GM23338 (cell line): ENCODE results near the gene LMF1. TPM values are rescaled to one million over a fixed set of nuclear protein-coding genes. Genes with fewer than 3 reads are reported as not detected.

ENCODE experiments used
- ATAC-seq: fragments of 200-7000 bp; cut with Tn5 transposase; 3 replicates; pipeline ENCODE4 v1.9.1; 2020
- DNase-seq: peaks from one replicate; pipeline ENCODE4 v3.0.0-alpha.2; 2015; ENCODE audit warnings: low spot score
- H2AFZ ChIP-seq: fragments of 200-600 bp; sonication (generic); 2 replicates; pipeline ENCODE4 v1.8.0; 2016; ENCODE audit warnings: antibody characterized with exemption, mild to moderate bottlenecking, moderate library complexity
- H3F3A ChIP-seq: fragments of 200-600 bp; sonication (generic); replicated peaks from 2 replicates; pipeline ENCODE4 v1.8.0; 2017; ENCODE audit warnings: antibody characterized with exemption, mixed run types, low read depth
- H3K27ac ChIP-seq: fragments of 200-600 bp; sonication (generic); 2 replicates; pipeline ENCODE4 v1.6.1; 2016; ENCODE audit warnings: low read depth
- H3K27me3 ChIP-seq: fragments of 200-600 bp; sonication (generic); 2 replicates; pipeline ENCODE4 v1.8.0; 2016; ENCODE audit warnings: mild to moderate bottlenecking, mixed run types, moderate library complexity; ENCODE audit not compliant: insufficient read depth
- H3K36me3 ChIP-seq: fragments of 200-600 bp; sonication (generic); 2 replicates; pipeline ENCODE4 v1.8.0; 2016; ENCODE audit warnings: mild to moderate bottlenecking; ENCODE audit not compliant: insufficient read depth
- H3K4me1 ChIP-seq: fragments of 200-600 bp; sonication (generic); 2 replicates; pipeline ENCODE4 v1.8.0; 2016; ENCODE audit warnings: mild to moderate bottlenecking, moderate library complexity; ENCODE audit not compliant: insufficient read depth
- H3K4me2 ChIP-seq: fragments of 200-600 bp; sonication (generic); 2 replicates; pipeline ENCODE4 v1.7.1; 2017; ENCODE audit warnings: mixed run types
- H3K4me3 ChIP-seq: fragments of 200-600 bp; sonication (generic); 2 replicates; pipeline ENCODE4 v1.6.1; 2016; ENCODE audit warnings: mixed run types
- H3K79me2 ChIP-seq: fragments of 200-600 bp; sonication (generic); replicated peaks from 2 replicates; pipeline ENCODE4 v1.8.0; 2017; ENCODE audit warnings: mild to moderate bottlenecking; ENCODE audit not compliant: insufficient read depth
- H3K9me2 ChIP-seq: fragments of 200-600 bp; sonication (generic); 2 replicates; pipeline ENCODE4 v1.8.0; 2017; ENCODE audit not compliant: insufficient read depth
- H4K20me1 ChIP-seq: fragments of 200-600 bp; sonication (generic); replicated peaks from 2 replicates; pipeline ENCODE4 v1.8.0; 2017; ENCODE audit warnings: mild to moderate bottlenecking; ENCODE audit not compliant: insufficient read depth
- H3K27ac Mint-ChIP-seq: 2 replicates; pipeline ENCODE4 v1.8.0; 2020; ENCODE audit warnings: inconsistent platforms, mild to moderate bottlenecking, moderate library complexity, mixed read lengths
- H3K27me3 Mint-ChIP-seq: 3 replicates; pipeline ENCODE4 v1.8.0; 2022; ENCODE audit warnings: low read depth, mild to moderate bottlenecking, moderate library complexity, mixed read lengths, inconsistent platforms; ENCODE audit not compliant: insufficient read depth, poor library complexity
- H3K36me3 Mint-ChIP-seq: 3 replicates; pipeline ENCODE4 v1.8.0; 2021; ENCODE audit warnings: low read depth, mild to moderate bottlenecking, inconsistent platforms, moderate library complexity, mixed read lengths
- H3K4me1 Mint-ChIP-seq: 3 replicates; pipeline ENCODE4 v1.8.0; 2020; ENCODE audit warnings: mild to moderate bottlenecking, inconsistent platforms, mixed read lengths
- H3K4me3 Mint-ChIP-seq: 3 replicates; pipeline ENCODE4 v1.8.0; 2021; ENCODE audit warnings: moderate library complexity, mild to moderate bottlenecking, inconsistent platforms, mixed read lengths
- H3K9me3 Mint-ChIP-seq: 3 replicates; pipeline ENCODE4 v1.8.0; 2020; ENCODE audit warnings: moderate library complexity, mild to moderate bottlenecking, inconsistent platforms, mixed read lengths
- EZH2phosphoT487 ChIP-seq: fragments of 200-600 bp; sonication (generic); IDR thresholded peaks from one replicate; pipeline ENCODE4 v1.8.1; 2018; ENCODE audit warnings: antibody characterized with exemption; ENCODE audit not compliant: unreplicated experiment
- JUNB ChIP-seq: IDR thresholded peaks from one replicate; pipeline ENCODE4 v1.6.1; 2016; ENCODE audit warnings: antibody characterized with exemption; ENCODE audit not compliant: unreplicated experiment
- polyA plus RNA-seq: library from polyadenylated mRNA; unstranded; fragments of >200 nt; fragmentation: Nextera tagmentation; extraction: Ambion mirVana; gene quantifications from 2 replicates; pipeline ENCODE4 v1.2.1, GENCODE V29; 2016
- total RNA-seq: library from RNA; depleted of rRNA; stranded (reverse); fragments of >200 nt; shearing (Covaris generic); gene quantifications from 2 replicates; pipeline ENCODE4 v1.2.3, GENCODE V29; 2014
- TF ChIP-seq, protein P1 (sequence below): fragments of 250-450 bp; sonication (Bioruptor Pico); IDR thresholded peaks from 2 replicates; pipeline ENCODE4 v1.5.0; 2020; ENCODE audit warnings: mild to moderate bottlenecking, moderate library complexity
- TF ChIP-seq, protein P2 (sequence below), 2 experiments: fragments of 200-600 bp in 1 of 2; sonication (generic) in 1 of 2; conservative IDR thresholded peaks; 2 replicates each; pipeline versions ENCODE4 v1.5.1 to v1.6.1; 2016 to 2017; ENCODE audit warnings: antibody characterized with exemption in 2 of 2, low read depth in 2 of 2, mild to moderate bottlenecking in 2 of 2, moderate library complexity in 1 of 2

The LMF1 gene
- total and polyA plus RNA-seq, 2 experiments from 2014 or later = 4.2 to 10.1 TPM

DNA sequence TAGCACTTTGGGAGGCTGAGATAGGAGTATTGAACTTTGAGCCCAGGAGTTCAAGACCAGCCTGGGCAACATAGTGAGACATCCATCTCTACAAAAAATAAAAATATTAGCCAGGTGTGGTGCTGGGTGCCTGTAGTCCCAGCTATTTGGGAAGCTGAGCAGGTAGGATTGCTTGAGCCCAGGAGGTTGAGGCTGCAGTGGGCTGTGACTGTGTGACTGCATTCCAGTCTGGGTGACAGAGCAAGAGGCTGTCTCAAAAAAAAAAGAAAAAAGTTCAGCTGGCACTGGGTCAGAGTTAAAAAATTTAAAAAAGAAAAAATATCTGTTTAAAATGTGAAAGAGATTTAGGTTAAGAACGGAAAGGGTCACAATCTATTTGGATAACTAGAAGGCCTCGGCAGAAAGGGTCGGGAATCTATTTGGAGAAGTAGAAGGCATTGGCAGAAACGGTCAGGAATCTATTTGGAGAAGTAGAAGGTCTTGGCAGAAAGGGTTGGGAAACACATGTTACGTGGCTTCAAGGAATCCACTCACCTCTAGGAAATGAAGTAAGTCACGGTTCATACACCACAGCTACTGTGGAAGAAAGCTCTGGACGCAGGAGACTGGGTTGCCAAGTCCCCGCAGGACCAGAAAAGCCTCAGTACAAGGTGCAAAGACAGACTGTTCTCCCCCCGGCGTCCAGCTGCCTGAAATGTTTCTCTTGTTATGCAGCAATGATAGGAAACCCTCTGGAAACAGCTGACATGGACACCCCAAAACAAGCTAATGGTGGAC is 25.3 kb downstream of the LMF1 start (continued):
- TF ChIP-seq, protein P1, sequence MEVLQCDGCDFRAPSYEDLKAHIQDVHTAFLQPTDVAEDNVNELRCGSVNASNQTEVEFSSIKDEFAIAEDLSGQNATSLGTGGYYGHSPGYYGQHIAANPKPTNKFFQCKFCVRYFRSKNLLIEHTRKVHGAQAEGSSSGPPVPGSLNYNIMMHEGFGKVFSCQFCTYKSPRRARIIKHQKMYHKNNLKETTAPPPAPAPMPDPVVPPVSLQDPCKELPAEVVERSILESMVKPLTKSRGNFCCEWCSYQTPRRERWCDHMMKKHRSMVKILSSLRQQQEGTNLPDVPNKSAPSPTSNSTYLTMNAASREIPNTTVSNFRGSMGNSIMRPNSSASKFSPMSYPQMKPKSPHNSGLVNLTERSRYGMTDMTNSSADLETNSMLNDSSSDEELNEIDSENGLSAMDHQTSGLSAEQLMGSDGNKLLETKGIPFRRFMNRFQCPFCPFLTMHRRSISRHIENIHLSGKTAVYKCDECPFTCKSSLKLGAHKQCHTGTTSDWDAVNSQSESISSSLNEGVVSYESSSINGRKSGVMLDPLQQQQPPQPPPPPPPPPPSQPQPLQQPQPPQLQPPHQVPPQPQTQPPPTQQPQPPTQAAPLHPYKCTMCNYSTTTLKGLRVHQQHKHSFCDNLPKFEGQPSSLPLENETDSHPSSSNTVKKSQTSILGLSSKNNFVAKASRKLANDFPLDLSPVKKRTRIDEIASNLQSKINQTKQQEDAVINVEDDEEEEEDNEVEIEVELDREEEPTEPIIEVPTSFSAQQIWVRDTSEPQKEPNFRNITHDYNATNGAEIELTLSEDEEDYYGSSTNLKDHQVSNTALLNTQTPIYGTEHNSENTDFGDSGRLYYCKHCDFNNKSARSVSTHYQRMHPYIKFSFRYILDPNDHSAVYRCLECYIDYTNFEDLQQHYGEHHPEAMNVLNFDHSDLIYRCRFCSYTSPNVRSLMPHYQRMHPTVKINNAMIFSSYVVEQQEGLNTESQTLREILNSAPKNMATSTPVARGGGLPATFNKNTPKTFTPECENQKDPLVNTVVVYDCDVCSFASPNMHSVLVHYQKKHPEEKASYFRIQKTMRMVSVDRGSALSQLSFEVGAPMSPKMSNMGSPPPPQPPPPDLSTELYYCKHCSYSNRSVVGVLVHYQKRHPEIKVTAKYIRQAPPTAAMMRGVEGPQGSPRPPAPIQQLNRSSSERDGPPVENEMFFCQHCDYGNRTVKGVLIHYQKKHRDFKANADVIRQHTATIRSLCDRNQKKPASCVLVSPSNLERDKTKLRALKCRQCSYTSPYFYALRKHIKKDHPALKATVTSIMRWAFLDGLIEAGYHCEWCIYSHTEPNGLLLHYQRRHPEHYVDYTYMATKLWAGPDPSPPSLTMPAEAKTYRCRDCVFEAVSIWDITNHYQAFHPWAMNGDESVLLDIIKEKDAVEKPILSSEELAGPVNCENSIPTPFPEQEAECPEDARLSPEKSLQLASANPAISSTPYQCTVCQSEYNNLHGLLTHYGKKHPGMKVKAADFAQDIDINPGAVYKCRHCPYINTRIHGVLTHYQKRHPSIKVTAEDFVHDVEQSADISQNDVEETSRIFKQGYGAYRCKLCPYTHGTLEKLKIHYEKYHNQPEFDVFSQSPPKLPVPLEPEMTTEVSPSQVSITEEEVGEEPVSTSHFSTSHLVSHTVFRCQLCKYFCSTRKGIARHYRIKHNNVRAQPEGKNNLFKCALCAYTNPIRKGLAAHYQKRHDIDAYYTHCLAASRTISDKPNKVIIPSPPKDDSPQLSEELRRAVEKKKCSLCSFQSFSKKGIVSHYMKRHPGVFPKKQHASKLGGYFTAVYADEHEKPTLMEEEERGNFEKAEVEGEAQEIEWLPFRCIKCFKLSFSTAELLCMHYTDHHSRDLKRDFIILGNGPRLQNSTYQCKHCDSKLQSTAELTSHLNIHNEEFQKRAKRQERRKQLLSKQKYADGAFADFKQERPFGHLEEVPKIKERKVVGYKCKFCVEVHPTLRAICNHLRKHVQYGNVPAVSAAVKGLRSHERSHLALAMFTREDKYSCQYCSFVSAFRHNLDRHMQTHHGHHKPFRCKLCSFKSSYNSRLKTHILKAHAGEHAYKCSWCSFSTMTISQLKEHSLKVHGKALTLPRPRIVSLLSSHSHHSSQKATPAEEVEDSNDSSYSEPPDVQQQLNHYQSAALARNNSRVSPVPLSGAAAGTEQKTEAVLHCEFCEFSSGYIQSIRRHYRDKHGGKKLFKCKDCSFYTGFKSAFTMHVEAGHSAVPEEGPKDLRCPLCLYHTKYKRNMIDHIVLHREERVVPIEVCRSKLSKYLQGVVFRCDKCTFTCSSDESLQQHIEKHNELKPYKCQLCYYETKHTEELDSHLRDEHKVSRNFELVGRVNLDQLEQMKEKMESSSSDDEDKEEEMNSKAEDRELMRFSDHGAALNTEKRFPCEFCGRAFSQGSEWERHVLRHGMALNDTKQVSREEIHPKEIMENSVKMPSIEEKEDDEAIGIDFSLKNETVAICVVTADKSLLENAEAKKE (CRISPR knock-in tag) = no peak
- TF ChIP-seq JUNB (no peak), EZH2phosphoT487 (no peak)
- TF ChIP-seq, protein P2, sequence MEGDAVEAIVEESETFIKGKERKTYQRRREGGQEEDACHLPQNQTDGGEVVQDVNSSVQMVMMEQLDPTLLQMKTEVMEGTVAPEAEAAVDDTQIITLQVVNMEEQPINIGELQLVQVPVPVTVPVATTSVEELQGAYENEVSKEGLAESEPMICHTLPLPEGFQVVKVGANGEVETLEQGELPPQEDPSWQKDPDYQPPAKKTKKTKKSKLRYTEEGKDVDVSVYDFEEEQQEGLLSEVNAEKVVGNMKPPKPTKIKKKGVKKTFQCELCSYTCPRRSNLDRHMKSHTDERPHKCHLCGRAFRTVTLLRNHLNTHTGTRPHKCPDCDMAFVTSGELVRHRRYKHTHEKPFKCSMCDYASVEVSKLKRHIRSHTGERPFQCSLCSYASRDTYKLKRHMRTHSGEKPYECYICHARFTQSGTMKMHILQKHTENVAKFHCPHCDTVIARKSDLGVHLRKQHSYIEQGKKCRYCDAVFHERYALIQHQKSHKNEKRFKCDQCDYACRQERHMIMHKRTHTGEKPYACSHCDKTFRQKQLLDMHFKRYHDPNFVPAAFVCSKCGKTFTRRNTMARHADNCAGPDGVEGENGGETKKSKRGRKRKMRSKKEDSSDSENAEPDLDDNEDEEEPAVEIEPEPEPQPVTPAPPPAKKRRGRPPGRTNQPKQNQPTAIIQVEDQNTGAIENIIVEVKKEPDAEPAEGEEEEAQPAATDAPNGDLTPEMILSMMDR (conservative IDR thresholded peaks at IDR 0.05; ENCODE audit: low read depth in 2 of 2) = no peak

DNA sequence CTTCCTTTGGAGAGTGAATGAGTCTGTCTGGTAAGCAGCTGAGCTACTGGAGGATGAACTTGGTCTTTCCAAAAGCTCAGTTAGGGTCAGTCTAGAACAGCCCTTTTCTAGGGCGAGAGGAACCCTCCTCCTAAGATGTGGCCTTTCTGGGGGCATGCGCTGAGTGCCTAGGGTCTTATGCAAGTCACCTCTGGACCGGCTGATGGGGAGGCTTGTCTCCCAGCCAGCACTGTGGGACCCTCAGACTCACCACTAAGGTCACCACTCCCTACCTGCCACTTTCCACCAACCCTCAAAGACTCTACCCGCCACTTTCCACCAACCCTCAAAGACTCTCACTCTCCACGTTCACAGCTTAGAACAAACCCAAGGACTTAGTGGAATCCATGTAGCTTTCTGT is 26.8 kb downstream of the LMF1 start:
- Histone ChIP-seq H3K79me2 (no peaks in the 10 kb centered on the region), H3K36me3 (peaks cover 11% of the 10 kb centered on the region), H3K4me3 (no peak overlapping the region), H3K4me1 (no peaks in the 10 kb centered on the region), H3K27ac (no peak overlapping the region), H3K27me3 (no peaks in the 10 kb centered on the region), H3K4me2 (no peak overlapping the region), H4K20me1 (no peaks in the 10 kb centered on the region), H3K9me2 (0 out of 2 replicates have a peak, but pooled peaks cover 3% of the 10 kb centered on the region), H2AFZ (no peak overlapping the region), H3F3A (no peaks in the 10 kb centered on the region)
- Mint-ChIP-seq H3K4me3 (no peak overlapping the region), H3K27me3 (peaks cover 7% of the 10 kb centered on the region), H3K36me3 (peaks cover 22% of the 10 kb centered on the region; the same call in 2 of the 3 replicates), H3K4me1 (no peaks in the 10 kb centered on the region), H3K9me3 (peaks cover 30% of the 10 kb centered on the region), H3K27ac (no peak overlapping the region)
- no peak for DNase-seq
- no peak for TF ChIP-seq EZH2phosphoT487
- no peak for ATAC-seq
